ENCODE results near the gene TRAPPC11. TPM values are rescaled to one million over a fixed set of nuclear protein-coding genes. Genes with fewer than 3 reads are reported as not detected.

TRAPPC11 gene
- total and polyA plus RNA-seq, 2 experiments from 2014 or later: 15.0 to 42.7 TPM

GRCh38 chr4:183716302-183716701, 57.2 kb downstream of the TRAPPC11 start (continued):
- TF ChIP-seq REST (IDR thresholded peaks at IDR 0.05; ENCODE audit: unreplicated experiment): no peak
- no peak for TF ChIP-seq EZH2 (IDR thresholded peaks at IDR 0.05; ENCODE audit: low read depth, unreplicated experiment)
- TF ChIP-seq ZNF114 (CRISPR knock-in tag; IDR thresholded peaks at IDR 0.05): no peak
- TF ChIP-seq CREB1 (CRISPR knock-in tag; IDR thresholded peaks at IDR 0.05; ENCODE audit: low read depth): no peak
- TF ChIP-seq, protein P1, sequence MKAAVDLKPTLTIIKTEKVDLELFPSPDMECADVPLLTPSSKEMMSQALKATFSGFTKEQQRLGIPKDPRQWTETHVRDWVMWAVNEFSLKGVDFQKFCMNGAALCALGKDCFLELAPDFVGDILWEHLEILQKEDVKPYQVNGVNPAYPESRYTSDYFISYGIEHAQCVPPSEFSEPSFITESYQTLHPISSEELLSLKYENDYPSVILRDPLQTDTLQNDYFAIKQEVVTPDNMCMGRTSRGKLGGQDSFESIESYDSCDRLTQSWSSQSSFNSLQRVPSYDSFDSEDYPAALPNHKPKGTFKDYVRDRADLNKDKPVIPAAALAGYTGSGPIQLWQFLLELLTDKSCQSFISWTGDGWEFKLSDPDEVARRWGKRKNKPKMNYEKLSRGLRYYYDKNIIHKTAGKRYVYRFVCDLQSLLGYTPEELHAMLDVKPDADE (IDR thresholded peaks at IDR 0.05): no peak
- no peak for TF ChIP-seq EZH2phosphoT487 (IDR thresholded peaks at IDR 0.05; ENCODE audit: unreplicated experiment)

GRCh38 chr4:183718876-183719275, 59.8 kb downstream of the TRAPPC11 start:
- no peaks in the 10 kb centered on the region for H4K20me1 ChIP-seq (replicated peaks; ENCODE audit: insufficient read depth)
- H3K4me1 ChIP-seq (ENCODE audit: insufficient read depth): peaks cover 7% of the 10 kb centered on the region; the same call in 1 of the 2 replicates
- no peak overlapping the region for H3K27ac ChIP-seq (ENCODE audit: low read depth)
- Mint-ChIP-seq H3K27ac (no peak overlapping the region), H3K27me3 (ENCODE audit: insufficient read depth, low read depth, poor library complexity) (peaks cover 7% of the 10 kb centered on the region), H3K36me3 (ENCODE audit: low read depth) (no peaks in the 10 kb centered on the region), H3K4me3 (no peak overlapping the region), H3K4me1 (peaks cover 12% of the 10 kb centered on the region; the same call in 2 of the 3 replicates), H3K9me3 (peaks cover 3% of the 10 kb centered on the region; the same call in 1 of the 3 replicates)
- no peaks in the 10 kb centered on the region for H3K79me2 ChIP-seq (replicated peaks; ENCODE audit: insufficient read depth)
- no peak overlapping the region for H3K4me2 ChIP-seq
- H2AFZ ChIP-seq: no peak overlapping the region
- H3F3A ChIP-seq (replicated peaks; ENCODE audit: low read depth): peaks cover 7% of the 10 kb centered on the region
- no peak for TF ChIP-seq ZNF462 (CRISPR knock-in tag; IDR thresholded peaks at IDR 0.05)
- TF ChIP-seq STAT1 (IDR thresholded peaks at IDR 0.05; ENCODE audit: unreplicated experiment): no peak
- TF ChIP-seq CTCF (conservative IDR thresholded peaks at IDR 0.05; ENCODE audit: low read depth in 2 of 2): no peak
- TF ChIP-seq ZNF114 (CRISPR knock-in tag; IDR thresholded peaks at IDR 0.05): no peak
- TF ChIP-seq, protein P1 (IDR thresholded peaks at IDR 0.05): no peak
- no peak for DNase-seq (ENCODE audit: low spot score)
- no peaks in the 10 kb centered on the region for H3K27me3 ChIP-seq (ENCODE audit: insufficient read depth)
- H3K9me2 ChIP-seq (ENCODE audit: insufficient read depth): no peaks in the 10 kb centered on the region
- ATAC-seq: no peak
- no peaks in the 10 kb centered on the region for H3K36me3 ChIP-seq (ENCODE audit: insufficient read depth)
- no peak overlapping the region for H3K4me3 ChIP-seq

Measured in GM23338 (cell line).